Measurements from ENCODE around the gene SHANK3. TPM values are rescaled to one million over a fixed set of nuclear protein-coding genes. Genes with fewer than 3 reads are reported as not detected.

Gene SHANK3
- total and polyA plus RNA-seq, 4 donors, result 1.1 to 10.0 (median 5.8) TPM

DNA sequence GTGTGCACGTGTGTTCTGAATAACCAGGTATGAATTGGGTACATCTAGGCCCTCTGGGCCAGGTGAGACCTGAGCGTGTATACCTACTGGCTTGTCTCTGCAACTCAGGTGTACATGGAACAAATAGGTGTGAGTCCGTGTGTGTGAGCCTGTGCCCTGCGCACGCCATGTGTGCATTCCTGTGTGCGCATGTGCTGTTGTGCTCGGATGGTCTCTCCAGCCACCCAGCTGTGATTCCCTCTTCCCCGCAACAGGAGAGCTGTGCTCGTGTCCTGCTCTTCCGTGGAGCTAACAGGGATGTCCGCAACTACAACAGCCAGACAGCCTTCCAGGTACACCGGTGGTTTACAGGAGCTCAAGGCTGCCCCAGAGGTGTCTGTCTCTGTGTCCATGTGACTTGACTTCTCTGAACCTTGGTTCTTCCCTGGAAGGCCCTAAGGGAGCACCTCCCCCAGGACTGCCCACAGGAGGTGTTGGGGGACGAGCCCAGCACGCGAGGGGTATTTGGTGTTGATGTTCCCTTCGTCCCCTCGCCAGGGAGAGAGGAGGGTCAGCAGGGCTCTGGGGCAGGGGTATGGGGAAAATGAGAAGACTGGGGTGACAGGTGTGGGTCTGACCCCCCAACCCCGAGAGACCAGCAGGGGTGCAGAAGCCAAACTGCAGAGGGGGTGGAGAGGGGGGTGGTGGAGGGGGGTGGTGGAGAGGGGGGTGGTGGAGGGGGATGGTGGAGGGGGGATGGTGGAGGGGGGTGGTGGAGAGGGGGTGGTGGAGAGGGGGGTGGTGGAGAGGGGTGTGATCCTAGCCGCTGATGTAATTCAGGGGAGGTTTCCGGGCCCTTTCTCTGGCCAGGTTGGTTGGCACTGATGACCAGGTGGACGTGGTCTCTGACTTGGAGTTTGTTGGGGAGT, 10.7 kb downstream of the SHANK3 start:
- no peaks in the 10 kb centered on the region for H3K4me1 ChIP-seq (ENCODE audit: control insufficient read depth in 4 of 4, insufficient read depth in 4 of 4, low read length in 3 of 4)
- H3K27ac ChIP-seq (ENCODE audit: low read depth in 1 of 2, low read length in 2 of 2), result no peak overlapping the region
- H3K4me3 ChIP-seq (ENCODE audit: low read depth in 1 of 3, low read length in 3 of 3), result no peak overlapping the region
- no peak for TF ChIP-seq JUND (IDR thresholded peaks at IDR 0.05)
- no peaks in the 10 kb centered on the region for H3K36me3 ChIP-seq (ENCODE audit: control insufficient read depth in 4 of 4, insufficient read depth in 3 of 4, low read depth in 1 of 4, low read length in 3 of 4)
- no peaks in the 10 kb centered on the region for H3K9me3 ChIP-seq (ENCODE audit: control insufficient read depth in 4 of 4, low read length in 3 of 4)
- H3K9ac ChIP-seq (ENCODE audit: low read depth in 1 of 2, low read length in 2 of 2), result no peak overlapping the region
- DNase-seq (ENCODE audit: low spot score), result no peak
- 92% methylated on average over 21 of the region's 21 CpGs for WGBS
- no peaks in the 10 kb centered on the region for H3K27me3 ChIP-seq (ENCODE audit: control insufficient read depth in 4 of 4, insufficient read depth in 4 of 4, low read length in 3 of 4)

DNA sequence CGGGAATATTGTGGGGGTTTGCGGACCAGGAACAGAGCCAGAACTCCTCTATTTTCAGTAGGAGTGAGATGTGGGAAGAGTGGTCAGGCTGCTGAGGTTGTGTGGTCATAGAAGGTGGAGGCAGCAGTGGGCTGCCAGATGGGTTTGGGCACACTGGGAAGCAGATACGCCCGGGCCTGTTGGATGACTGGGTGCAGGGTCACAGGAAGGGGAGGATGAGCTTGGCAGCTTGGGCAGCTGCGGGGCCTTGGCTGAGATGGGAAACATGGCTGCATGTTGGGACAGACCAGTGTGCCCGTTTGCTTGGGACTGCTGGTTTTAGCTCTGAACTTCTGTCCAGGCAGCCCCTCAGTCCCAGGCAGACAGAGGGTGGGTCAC, 11.4 kb downstream of the SHANK3 start:
- no peaks in the 10 kb centered on the region for H3K4me1 ChIP-seq (ENCODE audit: control insufficient read depth in 4 of 4, insufficient read depth in 4 of 4, low read length in 3 of 4)
- H3K9me3 ChIP-seq (ENCODE audit: control insufficient read depth in 4 of 4, low read length in 3 of 4), result no peaks in the 10 kb centered on the region
- no peak overlapping the region for H3K27ac ChIP-seq (ENCODE audit: low read depth in 1 of 2, low read length in 2 of 2)
- H3K36me3 ChIP-seq (ENCODE audit: control insufficient read depth in 4 of 4, insufficient read depth in 3 of 4, low read depth in 1 of 4, low read length in 3 of 4), result no peaks in the 10 kb centered on the region
- TF ChIP-seq JUND (IDR thresholded peaks at IDR 0.05), result no peak
- no peak for TF ChIP-seq REST (IDR thresholded peaks at IDR 0.05)
- no peak for TF ChIP-seq ATF3 (IDR thresholded peaks at IDR 0.05)
- no peak for TF ChIP-seq SP1 (IDR thresholded peaks at IDR 0.05)
- TF ChIP-seq TAF1 (conservative IDR thresholded peaks at IDR 0.05), result no peak
- TF ChIP-seq FOXA2 (IDR thresholded peaks at IDR 0.05), result no peak
- TF ChIP-seq, protein P1, sequence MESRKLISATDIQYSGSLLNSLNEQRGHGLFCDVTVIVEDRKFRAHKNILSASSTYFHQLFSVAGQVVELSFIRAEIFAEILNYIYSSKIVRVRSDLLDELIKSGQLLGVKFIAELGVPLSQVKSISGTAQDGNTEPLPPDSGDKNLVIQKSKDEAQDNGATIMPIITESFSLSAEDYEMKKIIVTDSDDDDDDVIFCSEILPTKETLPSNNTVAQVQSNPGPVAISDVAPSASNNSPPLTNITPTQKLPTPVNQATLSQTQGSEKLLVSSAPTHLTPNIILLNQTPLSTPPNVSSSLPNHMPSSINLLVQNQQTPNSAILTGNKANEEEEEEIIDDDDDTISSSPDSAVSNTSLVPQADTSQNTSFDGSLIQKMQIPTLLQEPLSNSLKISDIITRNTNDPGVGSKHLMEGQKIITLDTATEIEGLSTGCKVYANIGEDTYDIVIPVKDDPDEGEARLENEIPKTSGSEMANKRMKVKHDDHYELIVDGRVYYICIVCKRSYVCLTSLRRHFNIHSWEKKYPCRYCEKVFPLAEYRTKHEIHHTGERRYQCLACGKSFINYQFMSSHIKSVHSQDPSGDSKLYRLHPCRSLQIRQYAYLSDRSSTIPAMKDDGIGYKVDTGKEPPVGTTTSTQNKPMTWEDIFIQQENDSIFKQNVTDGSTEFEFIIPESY (IDR thresholded peaks at IDR 0.05), result no peak
- no peak for TF ChIP-seq YY1 (IDR thresholded peaks at IDR 0.05)
- TF ChIP-seq RXRA (IDR thresholded peaks at IDR 0.05), result no peak
- TF ChIP-seq, protein P2, sequence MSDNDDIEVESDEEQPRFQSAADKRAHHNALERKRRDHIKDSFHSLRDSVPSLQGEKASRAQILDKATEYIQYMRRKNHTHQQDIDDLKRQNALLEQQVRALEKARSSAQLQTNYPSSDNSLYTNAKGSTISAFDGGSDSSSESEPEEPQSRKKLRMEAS (IDR thresholded peaks at IDR 0.05), result no peak
- TF ChIP-seq HNF4G (IDR thresholded peaks at IDR 0.05), result no peak
- TF ChIP-seq EGR1 (IDR thresholded peaks at IDR 0.05; ENCODE audit: low read depth in 2 of 2), result no peak
- TF ChIP-seq HNF4A (conservative IDR thresholded peaks at IDR 0.05), result no peak
- no peak for TF ChIP-seq RAD21 (IDR thresholded peaks at IDR 0.05)
- TF ChIP-seq CTCF (IDR thresholded peaks at IDR 0.05; ENCODE audit: low read depth, low read length, missing input control), result no peak
- TF ChIP-seq FOXA1 (IDR thresholded peaks at IDR 0.05), result no peak
- H3K4me3 ChIP-seq (ENCODE audit: low read depth in 1 of 3, low read length in 3 of 3), result no peak overlapping the region
- 84% methylated on average over 6 of the region's 6 CpGs for WGBS
- DNase-seq (ENCODE audit: low spot score), result peak; percentile 29
- no peak overlapping the region for H3K9ac ChIP-seq (ENCODE audit: low read depth in 1 of 2, low read length in 2 of 2)
- no peaks in the 10 kb centered on the region for H3K27me3 ChIP-seq (ENCODE audit: control insufficient read depth in 4 of 4, insufficient read depth in 4 of 4, low read length in 3 of 4)

Measured in liver (tissue), 9 donors.